ENCODE data around the gene IMP3. TPM values are rescaled to one million over a fixed set of nuclear protein-coding genes. Genes with fewer than 3 reads are reported as not detected.

Gene IMP3
- polyA plus RNA-seq, 1 of the 3 experiments (the other 2 are of a cell fraction) = 56.2 TPM

DNA sequence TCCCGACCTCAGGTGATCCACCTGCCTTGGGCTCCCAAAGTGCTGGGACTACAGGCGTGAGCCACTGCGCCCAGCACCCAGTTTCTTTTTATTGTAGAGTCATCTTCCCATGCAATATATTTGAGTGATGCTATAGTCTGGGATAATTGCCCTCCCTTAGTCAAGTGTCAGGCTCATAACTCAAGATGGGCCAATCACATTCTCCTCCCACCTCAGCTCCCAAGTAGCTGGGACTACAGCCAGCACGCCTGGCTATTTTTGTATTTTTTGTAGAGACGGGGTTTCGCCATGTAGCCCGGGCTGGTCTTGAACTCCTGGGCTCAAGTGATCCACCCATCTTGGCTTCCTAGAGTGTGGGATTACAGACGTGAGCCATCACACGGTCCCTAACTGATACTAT lies 45.7 kb downstream of the IMP3 start:
- Histone ChIP-seq H3K9ac (no peak overlapping the region), H4K20me1 (ENCODE audit: insufficient read depth) (no peaks in the 10 kb centered on the region), H2AFZ (ENCODE audit: low read depth) (no peak overlapping the region), H3K9me2 (no peaks in the 10 kb centered on the region), H3K4me2 (no peak overlapping the region), H3K27ac (ENCODE audit: low read depth in 2 of 2, low read length in 1 of 2) (no peak overlapping the region), H3K4me1 (ENCODE audit: control insufficient read depth in 1 of 2, insufficient read depth in 2 of 2, low read depth in 1 of 2, low read length in 1 of 2) (no peaks in the 10 kb centered on the region), H3K36me3 (replicated peaks in 1 of 2; ENCODE audit: control insufficient read depth in 1 of 2, insufficient read depth in 2 of 2, low read length in 1 of 2) (peaks cover 23 to 26% of the 10 kb centered on the region in 2 experiments), H3K4me3 (ENCODE audit: low read depth in 2 of 2, low read length in 1 of 2) (no peak overlapping the region), H3F3A (replicated peaks; ENCODE audit: insufficient read depth) (no peaks in the 10 kb centered on the region), H3K9me3 (no peaks in the 10 kb centered on the region), H3K79me2 (ENCODE audit: insufficient read depth) (0 out of 2 replicates have a peak, but pooled peaks cover 3% of the 10 kb centered on the region), H3K27me3 (ENCODE audit: insufficient read depth) (no peaks in the 10 kb centered on the region)
- 98% methylated on average over 9 of the region's 9 CpGs for WGBS (ENCODE audit: low lambda C conversion rate)
- TF ChIP-seq FOXJ3 (CRISPR knock-in tag; IDR thresholded peaks at IDR 0.05) = no peak
- no peak for TF ChIP-seq ELF1 (IDR thresholded peaks at IDR 0.05)
- TF ChIP-seq, protein P1, sequence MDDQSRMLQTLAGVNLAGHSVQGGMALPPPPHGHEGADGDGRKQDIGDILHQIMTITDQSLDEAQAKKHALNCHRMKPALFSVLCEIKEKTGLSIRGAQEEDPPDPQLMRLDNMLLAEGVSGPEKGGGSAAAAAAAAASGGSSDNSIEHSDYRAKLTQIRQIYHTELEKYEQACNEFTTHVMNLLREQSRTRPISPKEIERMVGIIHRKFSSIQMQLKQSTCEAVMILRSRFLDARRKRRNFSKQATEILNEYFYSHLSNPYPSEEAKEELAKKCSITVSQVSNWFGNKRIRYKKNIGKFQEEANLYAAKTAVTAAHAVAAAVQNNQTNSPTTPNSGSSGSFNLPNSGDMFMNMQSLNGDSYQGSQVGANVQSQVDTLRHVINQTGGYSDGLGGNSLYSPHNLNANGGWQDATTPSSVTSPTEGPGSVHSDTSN (IDR thresholded peaks at IDR 0.05) = no peak
- TF ChIP-seq CHD2 (IDR thresholded peaks at IDR 0.05; ENCODE audit: low read length, partially characterized antibody) = no peak
- TF ChIP-seq FOSL2 (IDR thresholded peaks at IDR 0.05; ENCODE audit: borderline replicate concordance, low read depth) = no peak
- no peak for TF ChIP-seq SIN3A (IDR thresholded peaks at IDR 0.05; ENCODE audit: borderline replicate concordance, low read depth, low read length)
- TF ChIP-seq MEF2A (IDR thresholded peaks at IDR 0.05; ENCODE audit: borderline replicate concordance, low read depth) = no peak
- TF ChIP-seq RCOR1 (IDR thresholded peaks at IDR 0.05; ENCODE audit: low read length) = no peak
- TF ChIP-seq, protein P2, sequence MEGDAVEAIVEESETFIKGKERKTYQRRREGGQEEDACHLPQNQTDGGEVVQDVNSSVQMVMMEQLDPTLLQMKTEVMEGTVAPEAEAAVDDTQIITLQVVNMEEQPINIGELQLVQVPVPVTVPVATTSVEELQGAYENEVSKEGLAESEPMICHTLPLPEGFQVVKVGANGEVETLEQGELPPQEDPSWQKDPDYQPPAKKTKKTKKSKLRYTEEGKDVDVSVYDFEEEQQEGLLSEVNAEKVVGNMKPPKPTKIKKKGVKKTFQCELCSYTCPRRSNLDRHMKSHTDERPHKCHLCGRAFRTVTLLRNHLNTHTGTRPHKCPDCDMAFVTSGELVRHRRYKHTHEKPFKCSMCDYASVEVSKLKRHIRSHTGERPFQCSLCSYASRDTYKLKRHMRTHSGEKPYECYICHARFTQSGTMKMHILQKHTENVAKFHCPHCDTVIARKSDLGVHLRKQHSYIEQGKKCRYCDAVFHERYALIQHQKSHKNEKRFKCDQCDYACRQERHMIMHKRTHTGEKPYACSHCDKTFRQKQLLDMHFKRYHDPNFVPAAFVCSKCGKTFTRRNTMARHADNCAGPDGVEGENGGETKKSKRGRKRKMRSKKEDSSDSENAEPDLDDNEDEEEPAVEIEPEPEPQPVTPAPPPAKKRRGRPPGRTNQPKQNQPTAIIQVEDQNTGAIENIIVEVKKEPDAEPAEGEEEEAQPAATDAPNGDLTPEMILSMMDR (IDR thresholded peaks at IDR 0.05) = no peak
- no peak for TF ChIP-seq SMC3 (IDR thresholded peaks at IDR 0.05; ENCODE audit: low read depth, low read length)
- TF ChIP-seq POLR2AphosphoS5 (IDR thresholded peaks at IDR 0.05; ENCODE audit: low read depth, low read length) = no peak
- CTCF ChIA-PET = interaction anchor here (0.7 kb wide), 1 partner anchor 12 kb away, joined by 3 read pairs; no protein-coding TSS in a partner anchor
- POLR2A ChIA-PET = interaction anchor here (0.6 kb wide), 1 partner anchor 54 kb away, joined by 3 read pairs; the partner anchor contains the start of gene SNX33
- no peak for DNase-seq

DNA sequence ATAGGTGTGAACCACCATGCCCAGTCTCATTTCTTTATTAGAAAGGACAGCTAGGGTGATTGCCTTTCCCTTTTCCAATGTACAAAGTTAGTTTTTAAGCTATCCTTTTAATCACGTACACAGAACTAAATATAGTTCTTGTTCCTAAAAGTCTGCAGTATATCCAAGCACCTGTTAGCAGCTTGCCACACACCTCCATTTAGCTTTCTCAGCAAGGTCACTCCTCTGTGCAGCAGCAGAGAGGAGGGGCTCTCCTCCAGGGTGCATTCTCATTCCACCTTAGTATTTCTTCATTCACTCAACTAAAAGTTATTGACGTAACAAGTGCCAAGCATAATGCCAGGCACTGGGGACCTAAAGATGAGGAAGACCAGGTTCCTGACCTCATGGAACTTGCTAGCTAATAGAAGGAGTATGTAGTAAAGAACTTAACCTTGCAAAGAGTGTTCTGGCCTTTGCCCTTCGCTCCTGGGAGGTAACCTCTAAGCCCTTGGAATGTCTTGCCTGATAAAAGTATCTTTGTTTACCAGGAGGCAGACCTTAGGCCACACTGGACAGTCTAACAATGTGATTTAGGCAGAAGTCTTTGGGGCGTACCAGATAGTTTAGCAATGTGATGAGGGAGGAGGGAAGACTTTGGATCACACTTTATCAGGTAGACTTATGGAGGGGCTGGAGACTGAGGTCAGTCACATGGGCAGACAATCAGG lies 48.2 kb downstream of the IMP3 start:
- Histone ChIP-seq H3K9ac (no peak overlapping the region), H3K4me3 (ENCODE audit: low read depth in 2 of 2, low read length in 1 of 2) (no peak overlapping the region), H3K9me2 (no peaks in the 10 kb centered on the region), H3K27ac (ENCODE audit: low read depth in 2 of 2, low read length in 1 of 2) (no peak overlapping the region), H3K9me3 (no peaks in the 10 kb centered on the region), H3K36me3 (replicated peaks in 1 of 2; ENCODE audit: control insufficient read depth in 1 of 2, insufficient read depth in 2 of 2, low read length in 1 of 2) (peaks cover 11 to 17% of the 10 kb centered on the region in 2 experiments), H3K4me1 (ENCODE audit: control insufficient read depth in 1 of 2, insufficient read depth in 2 of 2, low read depth in 1 of 2, low read length in 1 of 2) (no peaks in the 10 kb centered on the region), H3K4me2 (no peak overlapping the region), H3K79me2 (ENCODE audit: insufficient read depth) (0 out of 2 replicates have a peak, but pooled peaks cover 3% of the 10 kb centered on the region), H3K27me3 (ENCODE audit: insufficient read depth) (no peaks in the 10 kb centered on the region), H4K20me1 (ENCODE audit: insufficient read depth) (no peaks in the 10 kb centered on the region), H3F3A (replicated peaks; ENCODE audit: insufficient read depth) (no peaks in the 10 kb centered on the region), H2AFZ (ENCODE audit: low read depth) (no peak overlapping the region)
- ChIA-PET POLR2A (no interaction called here), CTCF (interaction anchor here (0.7 kb wide), 1 partner anchor 138 kb away, joined by 3 read pairs; no protein-coding TSS in a partner anchor)
- WGBS (ENCODE audit: low lambda C conversion rate) = 95% methylated on average over 4 of the region's 4 CpGs
- DNase-seq = no peak
- TF ChIP-seq MXI1 (IDR thresholded peaks at IDR 0.05; ENCODE audit: low read depth, low read length) (no peak), CHD2 (IDR thresholded peaks at IDR 0.05; ENCODE audit: low read length, partially characterized antibody) (no peak), POLR2AphosphoS5 (IDR thresholded peaks at IDR 0.05; ENCODE audit: low read depth, low read length) (no peak), GABPA (IDR thresholded peaks at IDR 0.05; ENCODE audit: low read depth) (no peak), SIN3A (IDR thresholded peaks at IDR 0.05; ENCODE audit: borderline replicate concordance, low read depth, low read length) (no peak), RFX5 (IDR thresholded peaks at IDR 0.05; ENCODE audit: low read length) (no peak), TEAD4 (IDR thresholded peaks at IDR 0.05; ENCODE audit: borderline replicate concordance, insufficient read depth) (no peak), JUND (IDR thresholded peaks at IDR 0.05) (no peak), SMC3 (IDR thresholded peaks at IDR 0.05; ENCODE audit: low read depth, low read length) (no peak)
- TF ChIP-seq, protein P3, sequence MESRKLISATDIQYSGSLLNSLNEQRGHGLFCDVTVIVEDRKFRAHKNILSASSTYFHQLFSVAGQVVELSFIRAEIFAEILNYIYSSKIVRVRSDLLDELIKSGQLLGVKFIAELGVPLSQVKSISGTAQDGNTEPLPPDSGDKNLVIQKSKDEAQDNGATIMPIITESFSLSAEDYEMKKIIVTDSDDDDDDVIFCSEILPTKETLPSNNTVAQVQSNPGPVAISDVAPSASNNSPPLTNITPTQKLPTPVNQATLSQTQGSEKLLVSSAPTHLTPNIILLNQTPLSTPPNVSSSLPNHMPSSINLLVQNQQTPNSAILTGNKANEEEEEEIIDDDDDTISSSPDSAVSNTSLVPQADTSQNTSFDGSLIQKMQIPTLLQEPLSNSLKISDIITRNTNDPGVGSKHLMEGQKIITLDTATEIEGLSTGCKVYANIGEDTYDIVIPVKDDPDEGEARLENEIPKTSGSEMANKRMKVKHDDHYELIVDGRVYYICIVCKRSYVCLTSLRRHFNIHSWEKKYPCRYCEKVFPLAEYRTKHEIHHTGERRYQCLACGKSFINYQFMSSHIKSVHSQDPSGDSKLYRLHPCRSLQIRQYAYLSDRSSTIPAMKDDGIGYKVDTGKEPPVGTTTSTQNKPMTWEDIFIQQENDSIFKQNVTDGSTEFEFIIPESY (IDR thresholded peaks at IDR 0.05; ENCODE audit: borderline replicate concordance, low read depth) = no peak
- TF ChIP-seq, protein P4, sequence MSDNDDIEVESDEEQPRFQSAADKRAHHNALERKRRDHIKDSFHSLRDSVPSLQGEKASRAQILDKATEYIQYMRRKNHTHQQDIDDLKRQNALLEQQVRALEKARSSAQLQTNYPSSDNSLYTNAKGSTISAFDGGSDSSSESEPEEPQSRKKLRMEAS (IDR thresholded peaks at IDR 0.05; ENCODE audit: low read depth) = no peak
- TF ChIP-seq, protein P5, sequence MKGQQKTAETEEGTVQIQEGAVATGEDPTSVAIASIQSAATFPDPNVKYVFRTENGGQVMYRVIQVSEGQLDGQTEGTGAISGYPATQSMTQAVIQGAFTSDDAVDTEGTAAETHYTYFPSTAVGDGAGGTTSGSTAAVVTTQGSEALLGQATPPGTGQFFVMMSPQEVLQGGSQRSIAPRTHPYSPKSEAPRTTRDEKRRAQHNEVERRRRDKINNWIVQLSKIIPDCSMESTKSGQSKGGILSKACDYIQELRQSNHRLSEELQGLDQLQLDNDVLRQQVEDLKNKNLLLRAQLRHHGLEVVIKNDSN (IDR thresholded peaks at IDR 0.05; ENCODE audit: borderline replicate concordance, low read depth) = no peak
- TF ChIP-seq, protein P6, sequence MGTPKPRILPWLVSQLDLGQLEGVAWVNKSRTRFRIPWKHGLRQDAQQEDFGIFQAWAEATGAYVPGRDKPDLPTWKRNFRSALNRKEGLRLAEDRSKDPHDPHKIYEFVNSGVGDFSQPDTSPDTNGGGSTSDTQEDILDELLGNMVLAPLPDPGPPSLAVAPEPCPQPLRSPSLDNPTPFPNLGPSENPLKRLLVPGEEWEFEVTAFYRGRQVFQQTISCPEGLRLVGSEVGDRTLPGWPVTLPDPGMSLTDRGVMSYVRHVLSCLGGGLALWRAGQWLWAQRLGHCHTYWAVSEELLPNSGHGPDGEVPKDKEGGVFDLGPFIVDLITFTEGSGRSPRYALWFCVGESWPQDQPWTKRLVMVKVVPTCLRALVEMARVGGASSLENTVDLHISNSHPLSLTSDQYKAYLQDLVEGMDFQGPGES (IDR thresholded peaks at IDR 0.05; ENCODE audit: low read depth, low read length) = no peak

Measured in SK-N-SH (cell line).